GM12892 (cell line): ENCODE results near the gene DPT.
A peak's percentile ranks its signal among the peaks of the same experiment; 100 is the strongest.

Experiments
- DNase-seq: peaks from one replicate; pipeline ENCODE4 v3.0.0; 2011; ENCODE audit not compliant: insufficient read length
- FAIRE-seq: peaks from 2 replicates; lab custom pipeline; 2011; peaks lifted over from hg19 to GRCh38; lab: Jason Lieb, UNC
- POLR2A ChIP-seq: IDR thresholded peaks from 2 replicates; pipeline ENCODE4 v1.6.1; 2011; ENCODE audit warnings: low read depth, low read length, control low read depth
- POLR2AphosphoS5 ChIP-seq: IDR thresholded peaks from 2 replicates; pipeline ENCODE4 v1.6.1; 2011; ENCODE audit warnings: low read depth, low read length, control low read depth
- TAF1 ChIP-seq: IDR thresholded peaks from 2 replicates; pipeline ENCODE4 v1.6.1; 2011; ENCODE audit warnings: low read depth, mild to moderate bottlenecking, control low read depth, low read length, borderline replicate concordance

DPT gene

DNA sequence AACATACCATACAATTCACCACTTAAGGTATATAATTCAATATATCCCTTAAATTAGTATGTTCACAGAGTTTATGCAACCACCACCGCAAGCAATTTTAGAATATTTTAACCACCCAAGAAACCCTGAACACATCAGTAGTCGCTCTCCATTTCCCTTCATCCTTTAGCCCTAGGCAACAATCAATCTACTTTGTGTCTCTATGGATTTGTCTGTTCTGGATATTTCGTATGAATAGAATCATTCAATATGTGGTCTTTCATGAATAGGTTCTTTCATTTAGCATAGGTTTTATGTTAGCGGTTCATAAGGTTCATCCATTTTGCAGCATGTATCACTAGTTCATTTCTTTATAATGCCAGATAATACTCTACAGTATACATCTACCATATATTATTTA lies 4.2 kb upstream of the DPT start:
- TF ChIP-seq POLR2AphosphoS5 = no peak
- TF ChIP-seq TAF1 = no peak
- TF ChIP-seq POLR2A = no peak
- FAIRE-seq (no peak), DNase-seq (no peak)

DNA sequence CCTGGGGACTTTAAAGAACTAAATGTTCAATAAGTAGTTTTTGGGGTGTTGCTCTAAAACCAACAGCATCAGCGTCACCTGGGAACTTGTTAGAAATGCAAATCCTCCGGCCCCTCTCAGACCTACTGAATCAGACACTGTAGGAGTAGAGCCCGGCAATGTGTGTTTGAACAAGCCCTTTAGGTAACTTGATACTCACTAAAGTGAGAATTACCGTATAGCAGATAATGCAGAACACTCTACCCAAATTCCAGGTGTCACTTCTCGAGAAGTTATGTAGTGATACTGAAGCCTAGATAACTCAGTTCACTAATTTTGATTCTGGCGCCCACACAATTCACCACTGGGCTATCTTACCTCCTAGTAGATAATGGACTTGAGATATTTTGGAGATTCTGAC lies 3.7 kb upstream of the DPT start:
- FAIRE-seq (no peak), DNase-seq (no peak)
- TF ChIP-seq TAF1 (no peak), POLR2AphosphoS5 (no peak), POLR2A (no peak)

DNA sequence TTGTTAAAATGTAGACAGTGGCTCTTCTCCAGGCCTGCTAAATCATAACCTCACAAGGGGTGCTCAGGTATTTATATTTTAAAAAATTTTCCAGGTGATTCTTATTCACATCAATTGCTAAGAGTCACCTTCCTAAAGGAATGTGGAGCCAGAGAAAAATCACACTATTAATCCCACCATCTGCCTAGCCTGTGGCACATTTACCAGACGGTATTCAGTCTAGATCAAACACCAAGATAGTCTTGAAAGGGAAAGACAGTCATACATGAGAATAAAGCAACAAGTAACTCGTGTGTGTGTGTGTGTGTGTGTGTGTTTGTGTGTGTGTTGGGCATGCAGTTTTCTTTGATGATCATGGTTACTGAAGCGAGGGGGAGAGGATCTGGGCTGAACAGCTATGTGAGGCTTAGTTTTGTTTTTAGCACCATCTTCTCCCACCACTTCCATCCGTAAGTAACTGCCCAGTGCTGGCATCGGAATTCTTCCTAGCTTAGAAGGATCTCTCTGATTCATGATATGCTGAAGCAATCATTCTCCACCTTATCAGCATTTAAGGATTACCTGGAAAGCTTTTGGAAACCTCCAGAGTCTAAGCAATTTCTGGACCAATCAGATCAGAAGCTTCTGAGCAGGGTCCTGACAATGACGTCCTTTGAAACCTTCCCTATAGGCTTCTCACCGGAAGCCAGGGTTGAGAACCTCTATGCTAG lies 2.4 kb upstream of the DPT start:
- TF ChIP-seq POLR2AphosphoS5 (no peak), POLR2A (no peak), TAF1 (no peak)
- DNase-seq = no peak
- FAIRE-seq = no peak

DNA sequence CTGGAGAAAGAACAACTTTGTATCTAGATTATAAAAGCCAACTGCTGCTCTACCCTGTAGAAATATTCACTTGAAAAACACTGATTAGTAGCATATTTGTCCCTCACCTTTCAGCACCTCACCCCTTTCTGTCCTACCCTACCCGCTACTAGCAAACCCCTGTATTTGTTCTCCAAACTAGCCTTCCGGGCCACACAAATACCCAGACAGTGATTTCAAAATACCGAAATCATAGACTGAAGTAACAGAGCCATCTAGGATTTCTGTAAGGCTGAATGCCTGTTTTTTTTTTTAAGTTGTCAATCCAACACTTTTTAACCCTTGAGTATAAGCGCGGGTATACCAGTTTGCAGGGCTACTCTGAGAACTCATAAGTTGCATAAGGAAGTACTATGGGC lies 398 bp upstream of the DPT start:
- FAIRE-seq (no peak), DNase-seq (no peak)
- TF ChIP-seq POLR2A (no peak), TAF1 (no peak), POLR2AphosphoS5 (no peak)

DNA sequence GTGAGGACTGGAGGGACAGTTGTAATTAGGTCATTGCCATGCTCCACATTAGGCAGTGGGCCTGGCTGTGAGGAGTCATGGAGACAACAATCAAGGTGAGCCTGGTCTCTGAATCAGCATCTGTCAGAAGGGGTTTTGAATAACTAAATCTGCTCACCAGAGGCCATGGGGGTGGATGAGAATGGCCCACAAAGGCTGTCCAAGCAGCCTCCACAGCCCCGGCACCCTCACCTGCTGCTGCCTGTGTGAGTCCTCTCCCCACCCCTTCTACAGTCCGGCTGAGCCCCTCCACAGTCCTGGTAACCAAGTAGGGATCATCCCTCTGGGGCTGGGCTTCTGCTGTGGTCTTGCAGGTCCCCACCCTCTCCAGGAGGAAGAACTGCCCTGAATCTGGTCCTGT lies 2.3 kb downstream of the DPT start:
- DNase-seq (peak; percentile 23), FAIRE-seq (no peak)
- TF ChIP-seq TAF1 (no peak), POLR2A (no peak)

DNA sequence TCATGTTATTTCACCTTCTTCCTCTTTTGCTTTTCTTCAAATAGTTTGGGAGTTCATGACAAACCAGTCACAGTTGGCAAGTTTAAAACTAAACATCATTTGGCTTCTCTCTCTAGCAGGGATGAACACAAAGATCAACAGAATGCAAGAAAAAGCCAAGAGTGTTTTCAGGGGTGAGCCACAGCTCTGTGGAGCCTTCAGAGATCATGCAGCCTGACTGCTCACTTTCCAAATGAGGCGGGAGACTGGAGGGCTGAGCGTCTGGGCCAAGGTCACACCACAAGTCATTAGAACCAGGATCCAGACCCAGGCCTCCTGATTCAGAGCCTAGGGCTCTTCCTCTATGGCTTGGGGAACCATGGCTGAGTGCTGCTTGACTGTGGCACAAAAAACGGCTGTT lies 2.7 kb downstream of the DPT start:
- DNase-seq (no peak), FAIRE-seq (no peak)
- TF ChIP-seq POLR2AphosphoS5 (no peak), TAF1 (no peak), POLR2A (no peak)

DNA sequence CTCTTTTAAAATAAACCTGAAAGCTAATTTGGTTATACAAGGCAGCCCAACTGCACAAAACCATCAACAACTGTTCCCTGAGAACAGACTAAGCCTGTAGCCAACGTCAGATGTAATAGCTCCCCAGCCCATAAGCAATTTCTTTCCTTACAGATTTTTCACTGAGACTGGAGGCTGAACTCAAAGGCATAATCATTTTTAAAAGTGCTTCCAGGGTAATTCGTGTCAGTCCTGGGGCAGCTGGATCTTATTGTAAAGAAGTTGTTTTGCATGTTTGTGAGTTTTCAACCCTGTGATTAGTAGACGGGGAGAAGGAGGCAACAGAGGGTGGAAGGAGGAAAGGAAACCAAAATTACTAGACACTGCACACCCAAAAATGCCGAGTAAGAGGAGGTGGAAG lies 3.2 kb downstream of the DPT start:
- TF ChIP-seq TAF1 (no peak), POLR2AphosphoS5 (no peak), POLR2A (no peak)
- no peak for FAIRE-seq
- DNase-seq = no peak

DNA sequence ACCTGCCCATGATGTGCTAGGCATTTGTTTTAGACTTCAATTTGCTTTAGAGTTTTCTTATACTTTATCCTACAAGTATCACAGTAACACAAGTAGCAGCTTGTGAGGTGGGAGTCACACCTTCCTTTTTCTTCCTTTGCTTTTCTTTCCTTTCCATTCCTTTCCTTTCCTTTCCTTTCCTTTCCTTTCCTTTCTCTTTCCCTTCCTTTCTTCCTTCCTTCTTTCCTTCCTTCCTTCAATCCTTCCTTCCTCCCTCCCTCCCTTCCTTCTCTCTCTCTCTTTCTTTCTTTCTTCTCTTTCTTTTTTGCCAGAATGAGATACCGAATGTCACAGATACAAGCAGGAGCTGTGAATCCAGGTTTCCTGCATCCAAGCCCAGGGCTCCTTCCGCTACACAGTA lies 3.9 kb downstream of the DPT start:
- FAIRE-seq = no peak
- DNase-seq = no peak

DNA sequence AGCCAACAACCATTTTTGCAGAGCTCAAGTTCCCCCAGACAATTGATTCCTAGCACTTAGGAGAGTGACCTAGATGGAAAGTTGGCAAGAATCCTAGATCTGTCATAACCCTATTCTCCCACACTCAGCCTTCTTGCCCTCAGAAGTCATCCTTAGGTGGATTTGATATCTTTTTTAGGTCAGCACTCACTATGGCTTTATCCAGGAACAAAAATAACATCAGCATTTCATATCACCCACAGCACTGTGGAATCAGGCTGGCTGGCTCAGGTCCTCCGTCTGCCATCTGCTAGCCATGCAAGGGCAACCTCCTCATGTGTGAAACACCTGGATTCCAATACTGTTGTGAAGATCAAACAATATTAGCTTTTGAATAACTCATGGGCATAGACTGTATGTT lies 6.0 kb downstream of the DPT start:
- no peak for DNase-seq
- no peak for FAIRE-seq
- TF ChIP-seq TAF1 (no peak), POLR2AphosphoS5 (no peak), POLR2A (no peak)

More for the DNA sequence above, 3.9 kb downstream of the DPT start:
- TF ChIP-seq POLR2A = no peak
- TF ChIP-seq TAF1 = no peak
- no peak for TF ChIP-seq POLR2AphosphoS5

DNA sequence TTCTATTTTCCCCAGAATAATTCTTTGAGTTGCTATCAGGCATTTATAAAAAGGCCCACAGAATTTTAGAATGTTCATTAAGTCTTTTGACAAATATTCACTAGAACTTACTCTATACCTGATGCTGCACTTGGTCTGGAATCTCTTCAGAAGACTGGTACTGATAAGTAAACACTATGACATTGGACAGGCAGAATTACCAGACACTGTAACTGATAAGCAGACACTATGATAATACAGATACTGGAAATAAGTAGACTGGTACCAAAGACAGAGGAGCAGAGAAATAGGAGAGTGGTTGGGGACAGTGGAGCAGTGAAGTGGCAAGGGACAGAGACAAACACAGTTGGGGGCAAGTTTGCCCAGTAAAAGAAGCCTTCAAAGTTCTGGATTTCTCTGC lies 8.2 kb downstream of the DPT start:
- no peak for DNase-seq
- no peak for FAIRE-seq
- TF ChIP-seq POLR2AphosphoS5 (no peak), POLR2A (no peak), TAF1 (no peak)

DNA sequence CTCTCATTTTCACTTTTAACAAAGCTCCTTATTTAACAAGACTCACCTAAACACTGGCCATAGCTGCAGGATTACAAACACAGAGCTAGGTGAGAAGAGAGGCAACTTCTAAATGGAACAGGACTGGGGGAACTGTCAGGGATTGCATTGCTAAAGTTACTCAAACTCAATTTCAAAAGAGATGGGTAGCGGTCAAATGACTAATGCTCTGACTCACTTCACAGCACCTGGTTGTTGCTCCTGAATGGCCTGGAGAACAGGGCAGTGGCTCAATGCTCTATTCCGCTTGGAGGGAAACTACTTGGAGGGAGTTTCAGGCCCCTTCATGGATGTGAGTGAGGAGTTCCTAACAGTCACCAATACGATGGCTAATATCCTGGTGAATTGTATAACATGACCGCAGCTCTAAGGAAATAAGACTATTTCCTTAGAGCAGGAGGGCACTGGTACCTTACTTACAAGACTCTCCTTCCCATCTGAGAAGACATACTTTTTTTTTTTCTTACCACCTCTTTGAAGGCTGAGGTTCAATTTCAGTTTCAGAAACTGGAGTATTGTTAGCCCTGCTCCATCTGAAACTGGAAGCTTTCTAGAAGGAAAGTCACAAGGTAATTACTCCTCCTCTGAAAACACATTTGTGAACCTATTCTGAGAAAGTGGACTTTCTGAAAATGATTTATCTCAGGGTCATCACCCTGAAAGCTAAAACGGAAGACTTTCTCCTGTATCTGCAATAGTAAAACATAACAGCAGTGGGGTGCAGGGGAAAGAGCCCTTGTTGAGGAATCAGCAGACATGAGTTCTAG lies 9.5 kb downstream of the DPT start:
- TF ChIP-seq POLR2AphosphoS5 (no peak), POLR2A (no peak), TAF1 (no peak)
- DNase-seq (no peak), FAIRE-seq (peak; percentile 82)
